OCI-LY1 (cell line): ENCODE data around the gene NCKIPSD.
"Not testable (repeated sequence)": the region's sequence is repeated elsewhere in the genome, so short reads cannot be mapped to it uniquely, and the experiment has no call there.

Experiments
- H2AFZ ChIP-seq: fragments of 200-600 bp; sonication (generic), shearing (Covaris generic); 2 replicates; pipeline ENCODE4 v1.6.0; 2014; ENCODE audit warnings: antibody characterized with exemption, mild to moderate bottlenecking, low read length
- H3F3A ChIP-seq: fragments of 200-600 bp; sonication (generic), shearing (Covaris generic); 2 replicates; pipeline ENCODE4 v1.6.0; 2014; ENCODE audit warnings: mild to moderate bottlenecking, antibody characterized with exemption, low read length, moderate library complexity; ENCODE audit not compliant: insufficient read depth
- H3K27ac ChIP-seq: fragments of 200-600 bp; sonication (generic); 2 replicates; pipeline ENCODE4 v1.5.1; 2014; ENCODE audit warnings: low read length, mixed run types, mild to moderate bottlenecking, low read depth; ENCODE audit not compliant: poor library complexity, severe bottlenecking
- H3K27me3 ChIP-seq: fragments of 200-600 bp; sonication (generic); 2 replicates; pipeline ENCODE4 v1.6.0; 2014; ENCODE audit warnings: antibody characterized with exemption, mild to moderate bottlenecking, low read length, moderate library complexity; ENCODE audit not compliant: insufficient read depth
- H3K36me3 ChIP-seq: fragments of 200-600 bp; sonication (generic); 2 replicates; pipeline ENCODE4 v1.6.1; 2014; ENCODE audit warnings: mild to moderate bottlenecking, antibody characterized with exemption, low read length, moderate library complexity, mixed read lengths; ENCODE audit not compliant: insufficient read depth
- H3K4me1 ChIP-seq: fragments of 200-600 bp; sonication (generic); 2 replicates; pipeline ENCODE4 v1.5.1; 2014; ENCODE audit warnings: mild to moderate bottlenecking, low read length, moderate library complexity; ENCODE audit not compliant: insufficient read depth, severe bottlenecking
- H3K4me2 ChIP-seq: fragments of 200-600 bp; sonication (generic), shearing (Covaris generic); 2 replicates; pipeline ENCODE4 v1.6.1; 2014; ENCODE audit warnings: low read length
- H3K4me3 ChIP-seq: fragments of 200-600 bp; sonication (generic); 2 replicates; pipeline ENCODE4 v1.5.1; 2014; ENCODE audit warnings: low read length, low read depth, mild to moderate bottlenecking, mixed read lengths; ENCODE audit not compliant: poor library complexity, severe bottlenecking
- H3K79me2 ChIP-seq: fragments of 200-600 bp; shearing (Covaris generic); 2 replicates; pipeline ENCODE4 v1.6.1; 2016; ENCODE audit warnings: mixed run types, low read length, mixed read lengths; ENCODE audit not compliant: insufficient read depth
- H3K9ac ChIP-seq: fragments of 200-600 bp; sonication (generic), shearing (Covaris generic); 2 replicates; pipeline ENCODE4 v1.6.1; 2014; ENCODE audit warnings: mild to moderate bottlenecking, low read length, mixed read lengths
- H3K9me2 ChIP-seq: fragments of 200-600 bp; sonication (generic), shearing (Covaris generic); 2 replicates; pipeline ENCODE4 v1.6.1; 2014; ENCODE audit warnings: low read depth, mild to moderate bottlenecking, low read length, mixed read lengths
- H3K9me3 ChIP-seq: fragments of 200-600 bp; shearing (Covaris generic); 2 replicates; pipeline ENCODE4 v1.6.1; 2014; ENCODE audit warnings: low read length, mixed read lengths
- H4K20me1 ChIP-seq: fragments of 200-600 bp; sonication (generic), shearing (Covaris generic); 2 replicates; pipeline ENCODE4 v1.6.0; 2016; ENCODE audit warnings: mild to moderate bottlenecking, low read length; ENCODE audit not compliant: insufficient read depth
- CTCF ChIP-seq: fragments of 200-600 bp; sonication (generic), shearing (Covaris generic); IDR thresholded peaks from 2 replicates; pipeline ENCODE4 v1.5.1; 2017; ENCODE audit warnings: mild to moderate bottlenecking, antibody characterized with exemption, low read length, moderate library complexity, mixed read lengths
- EZH2 ChIP-seq: fragments of 200-600 bp; sonication (generic), shearing (Covaris generic); IDR thresholded peaks from 2 replicates; pipeline ENCODE4 v1.8.0; 2017; ENCODE audit warnings: borderline replicate concordance, mixed run types, mild to moderate bottlenecking, antibody characterized with exemption, low read length, moderate library complexity, mixed read lengths

The NCKIPSD gene

GRCh38 chr3:48727511-48727910 lies 41.8 kb upstream of the NCKIPSD start:
- Histone ChIP-seq H3K4me2 (no peak overlapping the region), H3K79me2 (no peaks in the 10 kb centered on the region), H3K9me2 (no peaks in the 10 kb centered on the region), H2AFZ (no peak overlapping the region), H3K4me1 (no peaks in the 10 kb centered on the region), H3F3A (no peaks in the 10 kb centered on the region), H3K9ac (no peak overlapping the region), H3K27ac (no peak overlapping the region), H3K36me3 (no peaks in the 10 kb centered on the region; the same call in 1 of the 2 replicates), H3K4me3 (no peak overlapping the region), H3K27me3 (peaks cover 3% of the 10 kb centered on the region; the same call in 1 of the 2 replicates), H4K20me1 (no peaks in the 10 kb centered on the region), H3K9me3 (no peaks in the 10 kb centered on the region; the same call in 1 of the 2 replicates)
- TF ChIP-seq EZH2 (no peak), CTCF (no peak)

DNA sequence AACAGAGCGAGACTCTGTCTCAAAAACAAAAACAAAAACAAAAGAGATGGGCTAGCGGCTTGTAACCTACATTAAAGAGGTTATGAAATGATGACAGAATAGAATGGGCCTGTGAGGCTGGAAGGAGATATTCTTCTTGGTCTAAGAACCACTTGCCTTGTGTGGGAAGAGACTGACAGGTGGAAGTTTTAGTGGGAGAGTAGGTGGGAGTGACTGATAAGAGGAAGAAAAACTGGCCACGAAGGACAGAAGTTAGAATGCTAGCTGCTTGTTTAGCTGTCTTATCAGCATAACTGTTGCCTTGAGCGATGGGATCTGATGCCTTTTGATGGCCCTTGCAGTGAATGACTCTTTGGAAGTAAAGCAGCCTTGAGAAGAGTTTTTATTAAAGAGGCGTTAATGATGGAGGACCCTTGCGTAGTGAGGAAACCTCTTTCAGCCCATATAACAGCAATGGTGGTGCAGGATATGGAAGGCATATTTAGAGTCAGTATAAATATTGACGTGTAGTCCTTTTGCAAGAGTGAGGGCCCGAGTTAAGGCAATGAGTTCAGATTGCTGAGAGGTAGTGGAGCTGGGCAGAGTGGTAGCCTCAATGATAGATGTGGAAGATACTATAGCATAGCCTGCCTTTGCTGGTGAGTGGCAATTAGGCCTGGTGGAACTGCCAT lies 39.6 kb upstream of the NCKIPSD start:
- H3K9ac ChIP-seq, H3K27me3 ChIP-seq, H3K4me2 ChIP-seq, H3K4me1 ChIP-seq, H4K20me1 ChIP-seq, H3K27ac ChIP-seq, H3K9me3 ChIP-seq, H3F3A ChIP-seq, H3K36me3 ChIP-seq, H3K4me3 ChIP-seq, H2AFZ ChIP-seq, H3K79me2 ChIP-seq, H3K9me2 ChIP-seq: not testable (repeated sequence)

DNA sequence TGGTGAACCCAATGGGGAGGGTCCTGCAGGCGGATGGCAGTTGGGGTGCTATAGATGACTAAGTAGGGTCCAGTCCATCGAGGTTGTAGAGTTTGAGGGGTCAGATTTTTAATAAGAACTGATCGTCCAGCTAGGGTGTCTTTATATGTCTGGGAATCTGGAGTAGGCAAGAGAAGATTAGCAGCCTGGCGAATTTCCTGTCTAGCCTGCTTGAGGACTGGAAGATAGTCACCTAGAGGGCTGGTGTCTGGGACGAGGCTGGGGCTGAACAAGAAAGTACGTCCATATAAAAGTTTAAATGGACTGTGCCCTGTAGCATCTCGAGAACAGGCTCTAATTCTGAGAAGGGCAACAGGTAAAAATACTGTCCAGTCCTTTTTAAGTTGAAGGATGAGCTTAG lies 38.0 kb upstream of the NCKIPSD start:
- Histone ChIP-seq H3F3A (no peaks in the 10 kb centered on the region), H4K20me1 (no peaks in the 10 kb centered on the region), H3K4me2 (no peak overlapping the region), H3K79me2 (no peaks in the 10 kb centered on the region), H3K27ac (no peak overlapping the region), H2AFZ (no peak overlapping the region), H3K9me2 (no peaks in the 10 kb centered on the region), H3K4me1 (peaks cover 3% of the 10 kb centered on the region), H3K27me3 (peaks cover 3% of the 10 kb centered on the region; the same call in 1 of the 2 replicates), H3K36me3 (no peaks in the 10 kb centered on the region; the same call in 1 of the 2 replicates), H3K9me3 (no peaks in the 10 kb centered on the region; the same call in 1 of the 2 replicates), H3K4me3 (no peak overlapping the region), H3K9ac (no peak overlapping the region)
- TF ChIP-seq EZH2 (no peak), CTCF (no peak)

- not testable (repeated sequence) for H3K9me3 ChIP-seq, H3K27ac ChIP-seq, H3K4me2 ChIP-seq, H3K9ac ChIP-seq, H3K4me3 ChIP-seq, H3K9me2 ChIP-seq, H3K36me3 ChIP-seq, H3K27me3 ChIP-seq, H3K4me1 ChIP-seq, H3K79me2 ChIP-seq, H3F3A ChIP-seq, H2AFZ ChIP-seq, H4K20me1 ChIP-seq
Observed at GRCh38 chr3:48723293-48723692, 37.6 kb upstream of the NCKIPSD start.
